Hindlimb muscle (tissue), 1 donor: ENCODE results near the gene KRT13. TPM values are rescaled to one million over a fixed set of nuclear protein-coding genes. Genes with fewer than 3 reads are reported as not detected.

Experiments used
- DNase-seq: peaks from one replicate; pipeline ENCODE4 v3.0.0-alpha.2; 2013
- polyA plus RNA-seq: library from polyadenylated mRNA; unstranded; fragments of 120-200 nt; gene quantifications from one replicate; pipeline ENCODE4 v1.2.1, GENCODE V29; 2013; ENCODE audit not compliant: insufficient read length

KRT13 gene
- polyA plus RNA-seq, 1 donor: 1.9 TPM

DNA sequence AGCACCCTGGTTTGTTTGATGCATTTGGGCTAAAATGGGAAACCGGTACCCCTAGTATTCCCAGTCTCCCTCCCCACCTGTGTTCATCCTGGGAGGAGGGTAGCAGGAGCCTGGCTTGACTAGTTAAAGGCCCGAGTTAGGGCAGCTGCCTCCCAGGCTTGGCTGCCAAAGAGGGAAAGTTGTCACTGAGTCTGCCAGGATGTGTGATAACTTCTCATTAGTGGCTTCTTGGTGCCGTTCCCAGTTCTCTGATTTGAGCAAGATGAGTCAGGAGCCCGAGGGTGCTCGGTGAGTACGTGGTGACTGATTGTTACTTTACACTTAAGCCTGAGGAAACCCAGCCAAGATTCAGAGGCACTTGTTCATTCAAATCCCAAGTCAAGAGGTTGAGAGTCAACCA is 40.7 kb downstream of the KRT13 start:
- DNase-seq: no peak

DNA sequence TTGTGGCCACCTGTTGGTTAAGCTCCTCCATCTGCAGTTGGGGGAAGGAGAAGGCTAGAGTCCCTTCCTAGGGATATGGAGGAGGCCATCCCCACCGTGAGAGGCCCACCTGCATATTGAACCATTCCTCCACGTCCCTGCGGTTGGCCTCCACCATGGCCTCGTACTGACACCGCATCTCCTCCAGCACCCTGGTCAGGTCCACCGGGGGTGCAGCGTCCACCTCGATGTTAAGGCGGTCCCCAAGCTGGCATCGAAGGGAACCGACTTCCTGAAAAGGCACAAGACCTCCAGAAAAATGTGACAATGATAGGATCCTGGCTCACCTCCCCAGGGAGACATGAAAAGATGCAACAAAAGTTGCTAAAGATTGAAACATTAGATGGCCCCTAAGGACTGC is 41.2 kb downstream of the KRT13 start:
- DNase-seq: no peak

DNA sequence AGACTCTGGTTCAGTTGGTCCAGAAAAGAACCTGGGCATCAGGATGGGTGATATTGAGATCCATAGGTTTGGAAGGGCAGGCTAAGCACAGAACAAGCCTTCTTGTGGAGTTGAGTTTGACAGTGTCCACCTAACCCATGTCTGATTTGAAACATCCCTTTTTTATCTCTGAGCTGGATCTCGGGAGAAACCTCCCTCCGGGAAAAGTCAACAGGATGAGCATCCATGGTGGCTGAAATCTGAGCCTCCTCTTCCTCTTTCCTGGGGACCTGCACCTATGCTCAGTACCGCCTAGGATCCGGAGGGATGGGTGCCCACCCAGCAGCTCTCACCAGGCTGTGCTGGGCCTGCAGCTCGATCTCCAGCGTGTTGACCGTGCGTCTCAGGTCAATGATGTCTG is 41.7 kb downstream of the KRT13 start:
- DNase-seq: no peak

DNA sequence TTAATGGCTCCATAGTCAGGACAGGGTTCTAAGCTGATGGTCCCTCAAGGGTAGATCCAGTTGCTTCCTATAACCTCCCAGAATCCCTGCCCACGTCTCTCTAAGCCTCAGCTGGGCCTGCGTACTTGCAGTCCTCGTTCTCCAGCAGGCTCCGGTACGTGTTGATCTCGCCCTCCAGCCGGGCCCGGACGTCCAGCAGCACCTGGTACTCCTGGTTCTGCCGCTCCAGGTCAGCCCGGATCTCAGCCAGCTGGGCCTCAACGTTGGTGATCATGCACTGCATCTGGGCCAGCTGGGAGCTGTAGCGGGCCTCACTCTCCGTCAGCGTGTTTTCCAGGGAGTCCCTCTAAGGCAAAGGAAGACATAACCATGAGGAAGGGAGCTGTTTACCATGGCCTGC is 42.7 kb downstream of the KRT13 start:
- no peak for DNase-seq

DNA sequence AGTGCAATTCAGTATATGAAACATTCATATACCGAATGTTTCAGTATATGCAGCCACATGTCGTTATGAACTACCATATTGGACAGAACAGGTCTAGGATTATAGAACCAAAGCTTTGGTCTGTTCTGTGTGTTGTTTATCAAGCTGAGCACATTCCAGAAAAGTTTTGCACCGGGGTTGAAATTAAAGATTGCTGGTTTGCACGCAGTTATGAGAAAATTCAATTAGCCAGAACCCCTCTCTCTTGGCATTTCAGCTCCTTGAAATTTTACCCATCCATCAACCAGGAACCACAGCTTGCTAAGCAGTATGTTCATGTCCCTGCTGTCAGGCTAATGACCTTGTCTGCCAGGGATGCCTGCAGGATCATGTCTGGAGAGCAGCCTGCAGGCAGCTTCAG is 47.7 kb downstream of the KRT13 start:
- no peak for DNase-seq

DNA sequence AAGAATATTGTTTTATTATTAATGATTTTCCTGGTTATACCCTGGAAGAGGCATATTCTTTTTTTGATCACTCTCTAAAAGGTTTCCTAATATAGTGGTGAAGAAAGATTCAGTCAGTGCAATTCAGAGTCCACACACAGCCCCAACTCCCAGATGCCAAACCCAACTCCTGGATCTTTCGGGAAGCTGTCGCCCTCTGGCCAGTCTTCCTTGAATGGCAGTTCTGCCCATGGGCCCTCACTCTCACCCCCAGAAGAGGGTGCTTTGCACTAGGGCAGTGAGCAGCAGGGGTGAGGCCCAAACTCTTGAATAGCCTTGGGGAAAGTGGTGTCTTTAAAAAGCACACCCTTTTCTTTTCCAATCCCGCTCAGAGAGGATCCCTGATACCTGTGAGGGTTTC is 49.2 kb downstream of the KRT13 start:
- no peak for DNase-seq

DNA sequence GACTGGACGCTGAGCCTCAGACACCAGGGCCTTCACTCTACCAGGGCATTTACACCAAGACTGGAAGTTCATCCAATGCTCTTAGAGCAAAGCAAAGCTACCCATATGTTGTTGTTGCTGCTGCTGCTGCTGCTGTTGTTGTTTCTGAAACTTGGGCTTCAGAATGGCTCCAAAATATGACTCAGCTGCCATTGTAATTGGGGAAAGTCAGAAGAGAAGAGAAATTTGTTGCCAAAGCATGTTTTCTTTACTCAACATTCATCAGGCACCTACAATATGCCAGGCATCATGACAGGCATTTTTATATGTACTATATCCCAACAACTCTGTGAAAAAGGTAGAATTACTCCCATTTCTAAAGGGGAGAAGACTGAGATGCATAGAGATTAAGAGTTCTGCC is 50.2 kb downstream of the KRT13 start:
- DNase-seq: no peak

DNA sequence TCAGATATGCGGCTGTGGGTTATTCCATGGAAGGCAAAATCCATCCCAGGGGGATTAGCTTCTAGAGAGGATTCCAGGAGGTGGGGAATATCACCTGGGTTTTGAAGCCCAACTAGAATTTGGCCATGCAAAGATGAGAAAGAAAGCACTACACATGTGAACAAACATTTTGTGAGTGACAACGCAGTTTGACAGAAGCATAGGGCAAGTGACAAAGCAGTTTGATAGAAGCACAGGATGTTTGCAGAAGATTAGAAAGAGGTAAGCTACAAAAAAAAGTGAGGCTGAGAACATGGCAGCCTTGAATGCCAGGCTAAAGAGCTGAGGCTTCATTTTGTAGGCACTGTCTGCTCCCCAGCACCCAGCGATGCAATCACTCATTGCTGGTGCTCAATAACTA is 52.3 kb downstream of the KRT13 start:
- no peak for DNase-seq

DNA sequence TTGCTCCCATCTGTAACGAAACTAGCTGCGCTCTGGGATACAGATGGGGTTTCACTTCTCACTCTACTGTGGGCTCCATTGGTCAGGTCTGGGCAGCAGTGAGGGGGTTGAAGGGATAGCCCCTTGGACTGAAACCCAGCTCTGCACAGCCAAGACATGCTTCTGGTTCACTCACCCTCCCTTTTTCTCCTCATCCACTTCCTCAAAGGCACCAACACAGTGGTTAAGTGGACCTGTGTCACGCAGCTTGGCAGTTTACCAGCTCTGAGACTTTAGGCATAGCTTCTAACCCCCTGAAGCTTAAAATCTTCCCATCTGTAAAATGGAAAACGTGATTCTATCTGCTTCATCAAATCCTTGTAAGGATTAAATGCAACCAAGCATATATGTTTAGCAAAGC is 53.1 kb downstream of the KRT13 start:
- DNase-seq: no peak

DNA sequence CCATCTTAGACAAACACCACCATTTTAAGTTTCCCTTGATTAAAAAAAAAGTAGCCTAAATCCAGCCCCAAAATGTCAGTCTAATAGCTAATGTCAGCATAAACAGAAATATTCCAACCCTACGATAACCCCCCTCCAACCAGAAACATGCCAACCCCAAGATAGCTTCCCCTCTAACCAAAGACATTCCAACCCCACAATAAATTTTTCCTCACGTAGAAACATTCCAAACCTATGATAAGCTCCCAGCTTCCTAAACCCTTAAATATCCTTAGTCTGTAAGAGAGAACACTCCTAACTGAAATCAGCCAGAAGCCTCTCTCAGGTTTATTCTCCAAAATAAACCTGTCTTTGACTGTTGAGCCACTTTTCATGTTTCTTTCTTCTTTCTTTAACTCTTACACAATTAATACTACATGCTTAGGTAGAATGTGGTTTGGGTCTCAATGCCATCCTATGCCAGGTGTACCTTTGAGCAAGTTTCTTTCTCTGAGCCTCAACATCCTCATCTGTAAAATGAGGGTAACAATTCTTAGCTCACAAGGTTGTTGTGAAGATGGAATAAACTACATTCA is 54.2 kb downstream of the KRT13 start:
- no peak for DNase-seq

Other genes with a start within 250 kb of the KRT13 start
- 0.30 TPM for gene KRTAP9-6, start 240.2 kb downstream of the KRT13 start, polyA plus RNA-seq
- not detected for gene KRTAP9-7, start 229.9 kb downstream of the KRT13 start, polyA plus RNA-seq
- not detected for gene KRTAP29-1, start 202.8 kb downstream of the KRT13 start, polyA plus RNA-seq
- gene KRTAP16-1, start 196.3 kb downstream of the KRT13 start, polyA plus RNA-seq: not detected
- gene KRTAP17-1, start 189.9 kb downstream of the KRT13 start, polyA plus RNA-seq: not detected
- not detected for gene KRT33A, start 154.8 kb downstream of the KRT13 start, polyA plus RNA-seq
- gene KRT33B, start 135.8 kb downstream of the KRT13 start, polyA plus RNA-seq: not detected
- not detected for gene KRT34, start 123.3 kb downstream of the KRT13 start, polyA plus RNA-seq
- 2.3 TPM for gene KRT31, start 108.0 kb downstream of the KRT13 start, polyA plus RNA-seq
- gene KRT37, start 81.0 kb downstream of the KRT13 start, polyA plus RNA-seq: not detected
- gene KRT38, start 64.6 kb downstream of the KRT13 start, polyA plus RNA-seq: not detected
- not detected for gene KRT32, start 38.2 kb downstream of the KRT13 start, polyA plus RNA-seq
- gene KRT35, start 24.5 kb downstream of the KRT13 start, polyA plus RNA-seq: not detected
- not detected for gene KRT36, start 15.7 kb downstream of the KRT13 start, polyA plus RNA-seq
- gene KRT15, start 13.3 kb upstream of the KRT13 start, polyA plus RNA-seq: 3.2 TPM
- gene KRT19, start 22.7 kb upstream of the KRT13 start, polyA plus RNA-seq: 1.2 TPM
- gene KRT9, start 66.4 kb upstream of the KRT13 start, polyA plus RNA-seq: not detected
- gene KRT14, start 81.3 kb upstream of the KRT13 start, polyA plus RNA-seq: 2.5 TPM
- 0.23 TPM for gene KRT16, start 107.2 kb upstream of the KRT13 start, polyA plus RNA-seq
- gene KRT17, start 119.0 kb upstream of the KRT13 start, polyA plus RNA-seq: 13.9 TPM
- gene EIF1, start 183.3 kb upstream of the KRT13 start, polyA plus RNA-seq: 836 TPM
- not detected for gene GAST, start 206.7 kb upstream of the KRT13 start, polyA plus RNA-seq
- 0.05 TPM for gene HAP1, start 229.0 kb upstream of the KRT13 start, polyA plus RNA-seq